H54 (cell line): ENCODE results near the gene SLC28A1.
"Not testable (repeated sequence)": the region's sequence is repeated elsewhere in the genome, so short reads cannot be mapped to it uniquely, and the experiment has no call there.

Experiments used
- DNase-seq: peaks from one replicate; pipeline ENCODE4 v3.0.0; 2011; ENCODE audit warnings: low spot score, mixed read lengths; ENCODE audit not compliant: insufficient read length
- FAIRE-seq: peaks from 3 replicates; lab custom pipeline; 2011; peaks lifted over from hg19 to GRCh38; lab: Jason Lieb, UNC
- POLR2A ChIP-seq: IDR thresholded peaks from 2 replicates; pipeline ENCODE4 v1.6.1; 2011; ENCODE audit warnings: low read depth, mild to moderate bottlenecking, low read length

Gene SLC28A1

GRCh38 chr15:84883916-84884781, at the start of gene SLC28A1:
TSS of gene SLC28A1 (plus strand) at chr15:84884662. CDS start at chr15:84887761, 3,099 bp downstream.
- FAIRE-seq = no peak
- no peak for TF ChIP-seq POLR2A
- DNase-seq = no peak

GRCh38 chr15:84834969-84835368, 49.5 kb upstream of the SLC28A1 start:
- DNase-seq (no peak), FAIRE-seq (no peak)
- TF ChIP-seq POLR2A = no peak

GRCh38 chr15:84835661-84836337, 48.7 kb upstream of the SLC28A1 start:
- no peak for FAIRE-seq
- no peak for TF ChIP-seq POLR2A
- DNase-seq = no peak

- no peak for TF ChIP-seq POLR2A
- DNase-seq (no peak), FAIRE-seq (no peak)
These were observed 47.6 kb upstream of the SLC28A1 start for GRCh38 chr15:84836844-84837243.

GRCh38 chr15:84839714-84840113, 44.7 kb upstream of the SLC28A1 start:
- TF ChIP-seq POLR2A = no peak
- FAIRE-seq (no peak), DNase-seq (no peak)

- DNase-seq = no peak
- no peak for FAIRE-seq
- TF ChIP-seq POLR2A = no peak
These were observed 44.2 kb upstream of the SLC28A1 start for GRCh38 chr15:84840255-84840654.

- TF ChIP-seq POLR2A = no peak
- DNase-seq (peak; percentile 51), FAIRE-seq (no peak)
These were observed 43.6 kb upstream of the SLC28A1 start for GRCh38 chr15:84840741-84841429.

GRCh38 chr15:84842781-84843180, 41.7 kb upstream of the SLC28A1 start:
- FAIRE-seq (no peak), DNase-seq (no peak)
- no peak for TF ChIP-seq POLR2A

- FAIRE-seq (no peak), DNase-seq (no peak)
- no peak for TF ChIP-seq POLR2A
These were observed 39.5 kb upstream of the SLC28A1 start for GRCh38 chr15:84844964-84845363.

- peak; percentile 21 for DNase-seq
- FAIRE-seq = not testable (repeated sequence)
These were observed 38.8 kb upstream of the SLC28A1 start for GRCh38 chr15:84845631-84846030.

GRCh38 chr15:84846269-84846668, 38.2 kb upstream of the SLC28A1 start:
- TF ChIP-seq POLR2A = no peak

GRCh38 chr15:84847382-84847781, 37.1 kb upstream of the SLC28A1 start:
- TF ChIP-seq POLR2A = no peak
- no peak for DNase-seq
- FAIRE-seq = no peak

More at GRCh38 chr15:84846269-84846668, 38.2 kb upstream of the SLC28A1 start:
- FAIRE-seq = no peak
- no peak for DNase-seq

- TF ChIP-seq POLR2A = no peak
- FAIRE-seq (no peak), DNase-seq (no peak)
These were observed 32.2 kb upstream of the SLC28A1 start for GRCh38 chr15:84852212-84852611.

- DNase-seq = no peak
- no peak for TF ChIP-seq POLR2A
- no peak for FAIRE-seq
These were observed 29.3 kb upstream of the SLC28A1 start for GRCh38 chr15:84855136-84855535.
